Activated CD4-positive, alpha-beta T cell treated with anti-CD3 and anti-CD28 coated beads, Interleukin-2, amount 50 U/mL, for 24 hours (primary cell): ENCODE data around the gene MICAL2.

ENCODE experiments used
- DNase-seq, 2 donors: peaks; one replicate each; pipeline ENCODE4 v3.0.0-alpha.2; 2020; ENCODE audit warnings: low read depth in 1 of 2, low spot score in 1 of 2

MICAL2 gene

GRCh38 chr11:12200991-12201985 lies 90.9 kb downstream of the MICAL2 start:
- DNase-seq: no peak

GRCh38 chr11:12202661-12203310 lies 92.4 kb downstream of the MICAL2 start:
- DNase-seq: no peak

DNA sequence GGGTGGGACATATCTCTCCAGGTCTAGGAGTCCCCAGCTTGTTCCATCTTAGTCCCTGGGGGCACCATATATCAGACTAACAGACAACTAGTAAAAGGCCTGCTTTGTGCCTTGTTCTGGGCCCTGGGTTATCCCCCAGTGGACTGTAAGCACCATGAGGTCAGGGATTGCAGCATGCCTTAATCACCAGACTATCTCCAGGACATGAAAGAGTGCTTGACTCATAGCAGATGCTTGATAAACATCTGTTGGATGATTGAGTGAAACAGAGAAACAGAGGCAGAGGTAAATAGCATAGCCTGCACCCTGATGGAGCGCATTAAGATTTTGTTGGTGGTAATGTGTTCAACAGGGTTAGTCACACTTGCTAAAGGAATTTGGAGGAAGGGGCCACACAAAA lies 94.1 kb downstream of the MICAL2 start:
- DNase-seq: no peak

- DNase-seq: no peak
Measured at GRCh38 chr11:12205330-12205729, 94.9 kb downstream of the MICAL2 start.

DNA sequence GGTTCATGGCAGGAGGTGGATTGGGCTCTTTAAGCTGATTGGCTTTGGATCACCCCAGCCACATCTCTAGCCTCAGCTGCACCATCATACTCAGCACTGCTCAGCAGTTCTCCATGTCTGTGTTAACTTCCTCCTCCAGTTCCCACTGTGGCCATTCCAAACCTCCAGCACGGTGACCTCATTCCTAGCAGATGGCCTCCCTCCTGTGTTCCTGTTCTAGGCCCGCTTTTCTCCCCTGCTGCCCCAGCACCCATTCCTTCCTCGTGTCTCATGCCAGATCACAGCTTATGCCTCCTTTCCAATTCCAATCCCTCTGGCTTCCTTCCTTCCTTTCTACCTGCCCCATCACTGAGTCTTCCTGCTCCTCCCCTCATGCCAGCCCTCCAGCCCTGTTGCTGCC lies 96.1 kb downstream of the MICAL2 start:
- no peak for DNase-seq

- DNase-seq: peak in 1 of 2 donors; percentile 56
Measured at GRCh38 chr11:12207384-12208150, 97.2 kb downstream of the MICAL2 start.

DNA sequence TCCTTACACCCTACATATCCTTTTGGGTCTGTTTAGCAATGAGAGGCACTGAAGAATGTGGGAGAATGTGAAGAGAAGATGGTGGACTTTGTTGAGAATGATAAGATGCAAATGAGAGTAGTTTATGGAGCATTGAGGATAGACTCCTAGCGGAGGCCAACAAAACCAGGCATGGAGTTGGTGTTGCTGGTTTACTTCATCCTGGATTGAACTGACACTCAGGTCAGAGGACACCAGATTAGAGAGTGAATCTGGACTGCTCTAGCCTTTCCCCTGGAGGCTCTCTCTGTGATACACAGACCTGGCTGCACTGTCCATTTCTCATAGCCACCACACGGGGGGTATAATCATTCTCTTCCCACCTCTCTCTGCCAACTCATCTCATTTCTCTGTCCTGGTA lies 98.7 kb downstream of the MICAL2 start:
- no peak for DNase-seq

GRCh38 chr11:12210200-12210599 lies 99.8 kb downstream of the MICAL2 start:
- DNase-seq: no peak

- DNase-seq: no peak
Measured at GRCh38 chr11:12211331-12212065, 101.1 kb downstream of the MICAL2 start.

DNA sequence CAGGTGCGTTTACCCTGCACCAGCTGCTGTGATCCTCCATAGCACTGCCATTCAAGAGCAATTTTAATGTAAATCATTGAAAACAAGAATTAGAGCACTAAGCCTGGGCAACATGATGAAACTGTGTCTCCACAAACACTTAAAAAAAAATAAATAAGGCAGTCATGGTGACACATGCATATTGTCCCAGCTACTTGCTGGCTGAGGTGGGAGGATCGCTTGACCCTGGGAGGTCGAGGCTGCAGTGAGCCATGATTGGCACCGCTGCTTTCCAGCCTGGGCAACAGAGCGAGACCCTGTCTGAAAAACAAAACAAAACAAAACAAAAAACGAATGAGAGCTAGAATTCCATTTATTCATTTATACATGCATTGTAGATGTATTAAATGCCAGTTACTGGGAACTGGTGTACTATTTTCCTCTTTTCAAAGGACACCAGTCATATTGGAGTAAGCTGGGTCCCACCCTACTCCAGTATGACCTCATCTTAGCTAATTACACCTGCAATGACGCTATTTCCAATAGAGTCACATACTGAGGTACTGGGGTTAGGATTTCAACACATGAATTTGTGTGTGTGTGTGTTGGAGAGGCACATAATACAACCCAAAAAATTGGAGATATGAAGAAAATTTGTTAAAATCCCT lies 101.9 kb downstream of the MICAL2 start:
- no peak for DNase-seq

DNA sequence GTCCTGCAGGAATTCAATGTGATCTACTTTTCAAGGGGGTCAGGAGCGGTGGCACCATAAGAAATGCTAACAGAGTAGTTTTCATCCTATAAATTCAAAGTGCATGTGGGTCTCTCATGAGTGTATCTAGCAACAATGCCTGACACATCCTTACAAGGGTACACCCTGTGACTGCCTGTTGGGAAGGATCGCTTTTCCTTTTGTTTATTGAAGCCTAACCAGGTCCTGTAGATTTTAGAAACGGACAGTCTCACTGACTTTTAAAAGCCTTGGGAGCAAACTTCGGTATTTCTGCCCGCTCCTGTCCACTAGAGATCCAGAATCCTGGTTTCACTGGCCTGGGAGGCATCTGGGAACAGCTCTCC lies 102.4 kb downstream of the MICAL2 start:
- no peak for DNase-seq

DNA sequence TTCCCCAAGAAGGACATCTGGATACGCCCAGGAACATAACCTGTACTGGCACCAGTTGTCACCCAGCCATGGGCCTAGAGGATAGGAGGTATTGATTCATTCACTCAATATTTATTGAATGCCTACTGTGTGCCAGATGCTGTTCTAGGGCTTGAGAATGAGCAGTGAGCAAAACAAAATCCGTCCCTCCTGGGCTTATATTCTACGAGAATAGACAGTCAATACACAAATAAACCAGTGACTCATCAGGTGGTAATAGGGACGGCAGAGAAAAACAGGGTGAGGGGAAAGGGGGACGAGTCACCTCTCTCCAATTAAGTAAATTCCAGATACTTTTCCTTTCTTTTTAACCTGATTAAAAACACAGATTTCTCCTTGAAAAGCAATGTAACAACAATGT lies 103.5 kb downstream of the MICAL2 start:
- no peak for DNase-seq

DNA sequence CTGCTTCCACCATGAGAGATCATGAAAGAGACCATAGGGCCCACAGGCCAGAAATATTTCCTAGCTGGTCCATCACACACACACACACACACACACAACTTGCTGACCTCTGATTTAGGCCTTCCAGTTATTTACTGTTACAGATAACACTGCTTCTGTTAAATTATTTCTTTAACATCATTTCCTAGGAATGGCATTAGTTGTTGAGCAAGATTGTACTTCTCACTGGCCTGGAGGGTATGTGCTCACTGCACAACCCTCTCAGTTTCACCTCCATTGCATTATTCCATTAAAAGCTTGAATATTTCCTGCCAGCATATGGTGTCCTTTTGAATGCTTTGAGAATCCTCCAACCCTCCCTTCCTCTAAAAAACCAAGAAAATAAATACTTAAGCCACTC lies 104.4 kb downstream of the MICAL2 start:
- no peak for DNase-seq

- DNase-seq: no peak
Measured at GRCh38 chr11:12215181-12215593, 104.8 kb downstream of the MICAL2 start.

GRCh38 chr11:12216041-12216451 lies 105.7 kb downstream of the MICAL2 start:
- no peak for DNase-seq

- no peak for DNase-seq
Measured at GRCh38 chr11:12216671-12217374, 106.4 kb downstream of the MICAL2 start.

- no peak for DNase-seq
Measured at GRCh38 chr11:12217879-12218278, 107.5 kb downstream of the MICAL2 start.

- no peak for DNase-seq
Measured at GRCh38 chr11:12218909-12219308, 108.5 kb downstream of the MICAL2 start.

DNA sequence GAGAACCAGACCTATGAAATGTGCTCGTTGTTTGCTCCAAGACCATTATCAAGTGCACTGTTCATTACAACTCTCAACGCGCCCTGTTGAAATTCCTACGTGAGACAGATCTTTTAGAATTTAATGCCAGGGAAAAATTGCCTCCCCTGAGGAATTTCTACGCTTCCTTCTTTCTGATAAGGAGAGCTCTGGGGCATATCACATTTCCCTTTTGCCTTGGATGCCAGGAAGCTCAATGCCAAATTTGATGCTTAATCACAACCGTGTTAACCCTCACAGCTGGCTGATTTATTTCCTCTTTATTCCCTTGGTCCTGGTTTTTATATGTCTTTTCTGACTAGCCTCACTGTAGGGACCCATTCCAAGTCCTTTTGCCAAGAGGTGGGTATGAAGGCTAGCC lies 109.4 kb downstream of the MICAL2 start:
- no peak for DNase-seq

DNA sequence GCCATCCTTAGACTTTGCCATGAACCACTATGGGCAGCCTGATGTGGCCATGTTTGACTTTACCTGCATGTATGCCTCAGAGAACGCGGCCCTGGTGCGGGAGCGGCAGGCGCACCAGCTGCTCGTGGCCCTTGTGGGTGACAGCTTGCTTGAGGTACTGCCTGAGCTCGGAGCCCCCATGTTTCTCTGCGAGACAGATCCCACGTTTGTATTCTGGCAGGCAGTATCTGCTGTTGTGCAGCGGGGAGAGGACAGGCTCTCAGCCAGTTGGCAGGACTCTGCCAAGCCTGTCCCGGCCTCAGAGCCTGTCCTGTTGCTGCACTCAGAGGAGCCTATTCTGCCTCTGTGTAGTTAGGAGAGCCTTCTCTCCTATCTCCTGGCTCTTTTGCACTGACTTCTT lies 109.9 kb downstream of the MICAL2 start:
- DNase-seq: no peak
